ENCODE results near the gene NCF4.

The NCF4 gene

DNA sequence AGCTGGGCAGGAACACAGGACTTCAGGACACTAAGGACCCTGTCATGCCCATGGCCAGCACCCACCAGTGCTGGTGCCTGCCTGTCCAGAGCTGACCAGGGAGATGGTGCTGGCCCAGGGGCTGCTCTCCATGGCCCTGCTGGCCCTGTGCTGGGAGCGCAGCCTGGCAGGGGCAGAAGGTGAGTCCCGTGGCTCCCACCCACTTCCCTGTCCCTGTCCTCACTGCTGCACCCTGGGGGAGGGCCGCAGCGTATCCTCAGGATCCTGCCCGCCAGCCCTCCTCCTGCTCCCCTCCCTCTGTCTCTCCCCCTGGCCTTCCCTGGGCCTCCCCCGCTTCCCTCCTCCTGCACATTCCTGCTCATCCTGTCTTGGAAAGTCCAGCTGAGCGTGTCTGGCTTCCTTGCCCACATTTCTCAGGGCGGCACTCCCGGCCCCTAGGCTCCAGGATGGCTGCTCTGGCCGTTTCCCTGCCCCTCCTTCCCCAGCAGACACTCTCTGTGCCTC lies 61.4 kb downstream of the NCF4 start:
- DNase-seq (ENCODE audit: low read depth in 2 of 2) = no peak

DNA sequence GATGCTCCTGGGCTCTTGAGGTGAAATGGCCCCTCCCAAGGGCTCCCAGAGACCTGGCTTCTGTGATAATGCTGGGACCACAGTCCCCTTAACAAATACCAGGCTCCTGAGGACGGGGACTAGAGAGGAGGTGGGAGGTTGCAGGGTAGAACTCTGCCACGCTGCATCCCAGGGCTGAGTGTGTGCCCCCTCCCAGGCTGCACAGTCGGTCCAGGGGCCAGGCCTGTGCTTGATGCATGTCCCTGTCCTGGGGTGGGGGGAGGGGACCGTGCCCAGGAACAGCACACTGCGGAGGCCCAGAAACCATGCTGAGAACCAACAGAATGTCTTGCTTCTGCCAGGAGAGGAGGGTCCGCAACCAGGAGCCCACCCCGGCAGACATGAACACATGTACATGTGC lies 61.9 kb downstream of the NCF4 start:
- no peak for DNase-seq (ENCODE audit: low read depth in 2 of 2)

DNA sequence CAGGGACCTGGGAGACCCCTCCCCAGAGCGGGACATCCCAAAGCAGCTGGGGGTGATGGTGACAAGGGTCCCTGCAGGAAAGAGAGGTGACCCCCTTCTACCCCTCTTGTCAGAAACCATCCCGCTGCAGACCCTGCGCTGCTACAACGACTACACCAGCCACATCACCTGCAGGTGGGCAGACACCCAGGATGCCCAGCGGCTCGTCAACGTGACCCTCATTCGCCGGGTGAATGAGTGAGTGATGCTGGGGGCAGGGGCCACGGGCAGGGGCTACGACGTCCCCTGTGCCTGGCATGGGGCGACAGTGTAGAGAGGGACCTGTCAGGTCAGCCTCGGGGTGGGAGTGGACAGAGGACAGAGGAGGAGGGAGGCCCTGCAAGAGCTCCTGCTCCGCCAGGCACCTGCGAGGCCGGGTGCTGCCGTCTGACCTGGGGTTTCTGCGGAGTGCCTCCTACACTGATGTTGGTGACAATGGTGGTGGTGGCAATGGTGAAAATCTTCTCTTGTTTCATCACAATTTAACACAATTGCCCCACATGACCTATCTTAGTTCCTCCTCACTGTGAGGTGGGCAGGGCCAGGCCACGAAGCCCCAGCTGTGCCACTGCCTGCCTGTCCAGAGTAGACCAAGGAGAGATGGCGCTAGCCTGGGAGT lies 62.5 kb downstream of the NCF4 start:
- DNase-seq (ENCODE audit: low read depth in 2 of 2) = no peak

DNA sequence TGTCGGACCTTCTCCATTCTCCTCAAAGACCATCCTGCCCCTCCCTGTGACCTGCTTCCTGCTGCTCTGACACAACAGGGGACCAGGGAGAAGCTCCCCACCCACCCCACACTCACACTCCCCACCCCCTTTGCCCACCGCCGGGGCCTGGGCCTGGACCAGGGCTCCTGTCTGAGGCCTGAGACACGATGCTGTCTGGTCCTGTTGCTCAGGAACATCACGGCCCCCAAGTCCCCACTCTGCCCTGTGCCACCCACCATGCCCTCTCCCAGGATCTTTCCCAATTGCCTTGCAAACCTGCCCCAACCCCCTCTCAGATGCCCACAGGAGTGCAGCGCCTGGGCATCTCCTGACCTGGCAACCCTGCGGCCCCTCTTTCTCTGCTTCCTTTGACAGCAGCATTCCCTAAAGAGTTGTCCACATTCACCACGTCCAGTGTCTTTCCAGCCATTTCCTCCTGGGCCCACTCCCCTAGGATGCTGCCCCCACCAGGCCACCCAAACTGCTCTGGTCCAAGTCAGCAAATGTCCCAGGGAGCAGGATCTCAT lies 63.4 kb downstream of the NCF4 start:
- DNase-seq (ENCODE audit: low read depth in 2 of 2) = no peak

DNA sequence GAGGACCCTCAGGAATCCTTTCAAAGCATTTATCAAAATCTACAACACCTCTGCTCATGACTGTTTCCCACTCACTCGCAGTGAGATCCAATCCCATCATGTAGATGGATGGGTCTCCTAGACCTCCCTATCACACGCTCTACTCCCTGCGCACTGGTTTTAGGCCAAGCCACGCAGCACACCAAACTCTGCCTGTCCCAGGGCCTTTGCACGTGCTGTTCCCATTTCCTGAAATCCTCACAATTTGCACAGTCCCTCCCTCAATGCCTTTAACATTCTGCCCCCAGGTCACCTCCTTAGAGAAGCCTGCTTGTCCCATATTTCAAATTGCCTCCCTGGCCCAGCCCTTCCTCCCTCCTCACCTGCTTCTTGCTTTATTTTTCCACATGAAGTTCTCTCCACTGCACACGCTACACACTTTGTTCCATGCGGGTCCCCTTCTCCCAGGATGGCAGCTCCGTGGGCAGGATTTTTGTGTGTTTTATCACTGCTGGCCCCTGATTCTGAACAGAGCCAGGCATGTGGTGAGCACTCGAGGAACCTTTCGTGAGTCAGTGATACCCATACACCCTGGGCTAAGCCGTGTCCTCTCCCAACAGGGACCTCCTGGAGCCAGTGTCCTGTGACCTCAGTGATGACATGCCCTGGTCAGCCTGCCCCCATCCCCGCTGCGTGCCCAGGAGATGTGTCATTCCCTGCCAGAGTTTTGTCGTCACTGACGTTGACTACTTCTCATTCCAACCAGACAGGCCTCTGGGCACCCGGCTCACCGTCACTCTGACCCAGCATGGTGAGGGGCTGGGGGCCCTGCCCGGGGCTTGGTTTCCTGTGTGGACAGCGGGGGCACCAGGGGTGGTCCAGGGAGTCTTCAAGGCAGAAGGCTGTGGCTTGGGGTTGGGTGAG lies 64.8 kb downstream of the NCF4 start:
- no peak for DNase-seq (ENCODE audit: low read depth in 2 of 2)

DNA sequence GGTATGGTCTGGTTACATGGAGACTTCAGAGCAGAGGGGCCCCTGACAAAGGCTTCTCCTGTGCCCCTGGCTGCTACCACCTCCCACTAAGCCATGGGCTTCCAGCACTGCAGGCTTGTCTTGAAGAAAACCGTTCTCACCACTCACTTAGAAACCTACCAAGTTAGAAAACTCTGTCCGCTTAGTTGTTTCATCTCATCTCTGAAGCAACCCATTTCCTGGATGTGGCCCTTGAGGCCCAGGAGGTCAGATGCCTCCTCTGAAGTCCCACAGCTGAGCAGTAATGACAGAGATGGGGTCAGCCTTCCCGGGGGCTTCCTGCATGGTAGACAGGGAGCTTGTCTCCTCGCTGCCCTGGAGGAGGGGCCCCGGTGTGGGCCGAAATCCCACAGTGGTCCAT lies 65.5 kb downstream of the NCF4 start:
- no peak for DNase-seq (ENCODE audit: low read depth in 2 of 2)

DNA sequence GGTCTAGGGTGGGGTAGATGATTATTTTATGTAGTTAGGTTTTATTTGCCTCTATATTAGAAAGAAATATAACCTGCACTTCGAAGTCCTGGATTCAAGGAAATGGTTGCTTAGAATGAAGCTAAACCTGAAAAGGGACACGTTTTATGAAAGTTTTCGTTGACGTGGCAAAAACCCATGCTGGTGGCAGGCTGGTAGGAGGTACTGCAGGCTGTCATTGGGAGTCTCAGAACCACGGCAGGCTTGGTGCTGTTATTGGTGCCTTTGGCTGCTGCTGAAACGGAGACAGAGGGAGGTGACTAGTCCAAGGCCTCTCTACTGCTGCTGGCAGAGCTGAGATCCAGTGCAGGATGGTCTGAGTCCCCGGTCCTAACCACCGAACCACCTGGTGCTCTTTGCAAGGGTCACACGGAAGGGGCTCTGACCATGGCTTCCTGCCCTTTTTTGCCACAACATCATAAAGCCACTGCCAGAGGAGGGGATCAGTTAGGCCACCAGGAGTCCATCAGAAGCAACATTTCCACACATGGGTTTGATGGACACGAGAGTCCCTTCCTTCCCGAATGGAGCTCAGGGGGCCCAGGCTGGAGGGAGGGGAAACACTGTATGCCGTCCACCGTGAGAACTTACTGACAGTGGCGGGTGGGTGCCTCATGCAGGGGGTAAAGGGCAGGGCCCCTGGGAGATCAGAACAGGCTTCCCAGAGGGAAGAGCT lies 66.1 kb downstream of the NCF4 start:
- no peak for DNase-seq (ENCODE audit: low read depth in 2 of 2)

Measured in stimulated activated CD8-positive, alpha-beta memory T cell treated with anti-CD3 and anti-CD28 coated beads, Interleukin-2, amount 100 ng/mL, for 1 hour (primary cell).